ENCODE data around the gene ADAM8.

- TF ChIP-seq RFX5 (IDR thresholded peaks at IDR 0.05; ENCODE audit: low read depth, low read length) = no peak
- TF ChIP-seq USF2 (IDR thresholded peaks at IDR 0.05; ENCODE audit: low read depth, low read length) = no peak
- TF ChIP-seq CTCF (conservative IDR thresholded peaks at IDR 0.05; ENCODE audit: low read depth, low read length) = no peak
- TF ChIP-seq POLR2A (IDR thresholded peaks at IDR 0.05; ENCODE audit: low read depth, low read length) = no peak
Measured at GRCh38 chr10:133286366-133286765, 9.7 kb upstream of the ADAM8 start.
